ENCODE data around the gene MCAM.

DNA sequence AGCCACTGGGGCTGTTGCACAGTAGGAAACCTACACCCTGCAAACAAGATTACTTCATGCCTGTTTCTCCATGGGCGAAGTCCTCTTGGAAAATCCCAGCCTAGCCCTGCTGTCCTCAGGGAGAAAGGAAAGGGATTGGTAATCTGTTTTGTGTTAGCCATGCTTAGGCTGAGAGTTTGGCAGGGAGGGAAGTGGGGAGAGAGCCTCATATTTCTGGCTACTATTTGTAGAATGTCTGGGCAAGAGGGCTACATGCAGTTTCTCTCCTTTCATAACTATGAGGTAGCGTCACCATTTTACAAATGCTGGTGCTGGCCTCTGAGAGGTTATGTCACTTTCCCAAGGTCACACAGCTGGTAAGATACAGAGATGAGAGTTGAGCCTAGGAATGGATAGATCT is 30.3 kb upstream of the MCAM start:
- TF ChIP-seq, protein P1, sequence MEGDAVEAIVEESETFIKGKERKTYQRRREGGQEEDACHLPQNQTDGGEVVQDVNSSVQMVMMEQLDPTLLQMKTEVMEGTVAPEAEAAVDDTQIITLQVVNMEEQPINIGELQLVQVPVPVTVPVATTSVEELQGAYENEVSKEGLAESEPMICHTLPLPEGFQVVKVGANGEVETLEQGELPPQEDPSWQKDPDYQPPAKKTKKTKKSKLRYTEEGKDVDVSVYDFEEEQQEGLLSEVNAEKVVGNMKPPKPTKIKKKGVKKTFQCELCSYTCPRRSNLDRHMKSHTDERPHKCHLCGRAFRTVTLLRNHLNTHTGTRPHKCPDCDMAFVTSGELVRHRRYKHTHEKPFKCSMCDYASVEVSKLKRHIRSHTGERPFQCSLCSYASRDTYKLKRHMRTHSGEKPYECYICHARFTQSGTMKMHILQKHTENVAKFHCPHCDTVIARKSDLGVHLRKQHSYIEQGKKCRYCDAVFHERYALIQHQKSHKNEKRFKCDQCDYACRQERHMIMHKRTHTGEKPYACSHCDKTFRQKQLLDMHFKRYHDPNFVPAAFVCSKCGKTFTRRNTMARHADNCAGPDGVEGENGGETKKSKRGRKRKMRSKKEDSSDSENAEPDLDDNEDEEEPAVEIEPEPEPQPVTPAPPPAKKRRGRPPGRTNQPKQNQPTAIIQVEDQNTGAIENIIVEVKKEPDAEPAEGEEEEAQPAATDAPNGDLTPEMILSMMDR (IDR thresholded peaks at IDR 0.05; ENCODE audit: borderline replicate concordance, extremely low read depth, low read length, poor library complexity, severe bottlenecking), result no peak
- TF ChIP-seq EZH2 (IDR thresholded peaks at IDR 0.05; ENCODE audit: borderline replicate concordance, low read depth, low read length, severe bottlenecking), result no peak
